K562 (cell line): ENCODE data around the gene CASTOR1. TPM values are rescaled to one million over a fixed set of nuclear protein-coding genes. Genes with fewer than 3 reads are reported as not detected.
A peak's percentile ranks its signal among the peaks of the same experiment; 100 is the strongest.

ENCODE experiments used
- BHLHE40 ChIP-seq: IDR thresholded peaks from 2 replicates; pipeline ENCODE4 v1.6.1; 2011; ENCODE audit warnings: low read length, improper control_type of control experiment
- BRCA1 ChIP-seq, 2 experiments: fragments of 450-650 bp in 1 of 2; sonication (generic) in 1 of 2; formaldehyde crosslinking in 1 of 2; IDR thresholded peaks; 2 replicates each; pipeline versions ENCODE4 v1.5.0 to v1.6.1; 2017 to 2020; ENCODE audit warnings: mild to moderate bottlenecking in 1 of 2, missing genetic modification reagents in 1 of 2
- CBX2 ChIP-seq: fragments of 200-600 bp; sonication (generic); IDR thresholded peaks from one replicate; pipeline ENCODE4 v1.6.1; 2012; ENCODE audit warnings: mild to moderate bottlenecking, low read length, inconsistent platforms; ENCODE audit not compliant: insufficient read depth, poor library complexity, severe bottlenecking
- CCNT2 ChIP-seq: IDR thresholded peaks from 2 replicates; pipeline ENCODE4 v1.6.1; 2011; ENCODE audit warnings: borderline replicate concordance, low read depth, mild to moderate bottlenecking, moderate library complexity, mixed read lengths, low read length; ENCODE audit not compliant: insufficient read length; ENCODE audit errors: extremely low read depth
- CEBPB ChIP-seq: fragments of 450-650 bp; IDR thresholded peaks from 2 replicates; pipeline ENCODE4 v1.6.1; 2016; ENCODE audit warnings: missing genetic modification characterization, missing compliant biosample characterization
- EP300 ChIP-seq: IDR thresholded peaks from 2 replicates; pipeline ENCODE4 v1.6.1; 2012; ENCODE audit warnings: low read length, improper control_type of control experiment
- GTF2A2 ChIP-seq: IDR thresholded peaks from 2 replicates; pipeline ENCODE4 v1.6.1; 2016; ENCODE audit warnings: mild to moderate bottlenecking, missing genetic modification characterization, missing compliant biosample characterization
- GTF2E2 ChIP-seq: fragments of 200-800 bp; sonication (Bioruptor generic); IDR thresholded peaks from 2 replicates; pipeline ENCODE4 v1.6.1; 2016; ENCODE audit warnings: missing genetic modification characterization, missing compliant biosample characterization
- KDM1A ChIP-seq, 2 experiments: fragments of 450-650 bp; IDR thresholded peaks; 2 replicates each; pipeline ENCODE4 v1.6.1; 2016; ENCODE audit warnings: mild to moderate bottlenecking in 2 of 2
- MGA ChIP-seq: fragments of 450-650 bp; IDR thresholded peaks from 2 replicates; pipeline ENCODE4 v1.6.1; 2016; ENCODE audit warnings: mild to moderate bottlenecking, moderate library complexity
- POLR3G ChIP-seq: IDR thresholded peaks from 2 replicates; pipeline ENCODE4 v1.6.1; 2011; ENCODE audit not compliant: insufficient read length, insufficient replicate concordance; ENCODE audit errors: extremely low read depth
- RCOR1 ChIP-seq, 2 experiments: IDR thresholded peaks; 2 replicates each; pipeline ENCODE4 v1.6.1; 2012; ENCODE audit warnings: low read depth in 2 of 2, low read length in 2 of 2, borderline replicate concordance in 1 of 2, improper control_type of control experiment in 1 of 2
- SREBF2 ChIP-seq: sonication (generic); formaldehyde crosslinking; IDR thresholded peaks from 2 replicates; pipeline ENCODE4 v1.4.0; 2020; ENCODE audit warnings: mild to moderate bottlenecking, missing genetic modification reagents
- SUPT5H ChIP-seq: fragments of 450-650 bp; IDR thresholded peaks from 2 replicates; pipeline ENCODE4 v1.6.1; 2016
- TAL1 ChIP-seq: fragments of 450-650 bp; IDR thresholded peaks from 2 replicates; pipeline ENCODE4 v1.6.1; 2016; ENCODE audit warnings: mild to moderate bottlenecking
- ZKSCAN8 ChIP-seq: fragments of 200-800 bp; sonication (Bioruptor generic); IDR thresholded peaks from 2 replicates; pipeline ENCODE4 v1.6.1; 2016; ENCODE audit warnings: missing genetic modification characterization, missing compliant biosample characterization
- ZNF282 ChIP-seq: sonication (generic); formaldehyde crosslinking; IDR thresholded peaks from 2 replicates; pipeline ENCODE4 v1.8.1; 2023; ENCODE audit warnings: missing genetic modification reagents
- ZNF324 ChIP-seq: fragments of 250-450 bp; sonication (Bioruptor Pico); IDR thresholded peaks from 2 replicates; pipeline ENCODE4 v1.4.0; 2020; ENCODE audit warnings: mild to moderate bottlenecking
- polyA plus RNA-seq, 8 experiments: library from polyadenylated mRNA; depleted of rRNA in 4 of 8; stranded (reverse) in 5 of 8; unstranded in 3 of 8; fragments of >200 nt; fragmentation: Nextera tagmentation in 2 of 8; fragmentation: Illumina TruSeq in 1 of 8; extraction: Ambion mirVana in 2 of 8; extraction: Trizol in 1 of 8; gene quantifications; 2 replicates each; pipeline versions ENCODE4 v1.2.1 to v1.2.3, GENCODE V29; 2011 to 2014; ENCODE audit warnings: inconsistent platforms in 1 of 8, missing spikeins in 1 of 8
- total RNA-seq, 7 experiments: library from RNA; depleted of rRNA in 6 of 7; stranded (reverse); fragments of >200 nt in 6 of 7; fragmentation: Illumina TruSeq in 2 of 7; extraction: Trizol in 2 of 7; gene quantifications; 2 replicates each; pipeline versions ENCODE4 v1.2.1 to v1.2.3, GENCODE V29; 2011 to 2021; ENCODE audit warnings: low replicate concordance in 1 of 7

CASTOR1 gene
- total and polyA plus RNA-seq, 9 of the 15 experiments (the other 6 are each of a cell fraction or from before 2014, with no cell fraction given) = 0.35 to 2.6 (median 1.1) TPM

- TF ChIP-seq MGA = no peak
- no peak for TF ChIP-seq EP300
- TF ChIP-seq SUPT5H = no peak
- TF ChIP-seq ZNF282 (CRISPR knock-in tag) = no peak
- TF ChIP-seq RCOR1 (IDR thresholded peaks at IDR 0.05; ENCODE audit: borderline replicate concordance in 1 of 2, low read depth in 2 of 2, low read length in 2 of 2) = peak in 1 of 2 experiments; percentile 12; a peak in 1 of 4 replicates
- no peak for TF ChIP-seq ZNF324 (CRISPR knock-in tag)
- no peak for TF ChIP-seq CCNT2
- no peak for TF ChIP-seq CBX2
- TF ChIP-seq CEBPB (tag) = no peak
- TF ChIP-seq GTF2E2 = no peak
- no peak for TF ChIP-seq BHLHE40
- peak; percentile 45 to 77; a peak in 3 of 4 replicates for TF ChIP-seq KDM1A (IDR thresholded peaks at IDR 0.05)
- no peak for TF ChIP-seq GTF2A2 (tag)
- TF ChIP-seq POLR3G = no peak
- TF ChIP-seq SREBF2 (CRISPR knock-in tag) = no peak
- TF ChIP-seq ZKSCAN8 (CRISPR knock-in tag) = no peak
- no peak for TF ChIP-seq BRCA1 (IDR thresholded peaks at IDR 0.05)
- TF ChIP-seq BRCA1 (CRISPR knock-in tag; IDR thresholded peaks at IDR 0.05) = no peak
- no peak for TF ChIP-seq TAL1
Observed at GRCh38 chr22:30266445-30267381, 22.6 kb downstream of the CASTOR1 start, which contains the start of gene OSM (continued).
